Embryonic facial prominence (tissue), 1 donor: ENCODE data around the gene MACROD1.
"Not testable (repeated sequence)": the region's sequence is repeated elsewhere in the genome, so short reads cannot be mapped to it uniquely, and the experiment has no call there.

Experiments
- DNase-seq: peaks from one replicate; pipeline ENCODE4 v3.0.0-alpha.2; 2016; ENCODE audit errors: extremely low spot score

MACROD1 gene

GRCh38 chr11:63999349-64000025 lies 166.4 kb downstream of the MACROD1 start:
- DNase-seq = no peak

- DNase-seq = no peak
These were observed 167.2 kb downstream of the MACROD1 start for GRCh38 chr11:63998558-63999348.

- no peak for DNase-seq
These were observed 168.0 kb downstream of the MACROD1 start for GRCh38 chr11:63997801-63998337.

GRCh38 chr11:63997104-63997700 lies 168.7 kb downstream of the MACROD1 start:
- no peak for DNase-seq

- no peak for DNase-seq
These were observed 169.4 kb downstream of the MACROD1 start for GRCh38 chr11:63996512-63996911.

- no peak for DNase-seq
These were observed 171.9 kb downstream of the MACROD1 start for GRCh38 chr11:63993993-63994392.

GRCh38 chr11:63993100-63993499 lies 172.8 kb downstream of the MACROD1 start:
- DNase-seq = no peak

- no peak for DNase-seq
These were observed 174.4 kb downstream of the MACROD1 start for GRCh38 chr11:63991558-63991957.

GRCh38 chr11:63986932-63987513 lies 178.9 kb downstream of the MACROD1 start:
- DNase-seq = no peak

GRCh38 chr11:63986156-63986931 lies 179.6 kb downstream of the MACROD1 start, which contains the start of gene OTUB1:
TSS of gene OTUB1 (plus strand) at chr11:63986438. CDS start at chr11:63986457, 19 bp downstream.
- DNase-seq = peak; percentile 86

GRCh38 chr11:63985812-63986155 lies 180.1 kb downstream of the MACROD1 start:
- no peak for DNase-seq

GRCh38 chr11:63979426-63979825 lies 186.5 kb downstream of the MACROD1 start:
- no peak for DNase-seq

GRCh38 chr11:63978551-63979239 lies 187.2 kb downstream of the MACROD1 start:
- no peak for DNase-seq

GRCh38 chr11:63974259-63975143 lies 191.4 kb downstream of the MACROD1 start, which contains the start of gene COX8A:
TSS of gene COX8A (plus strand) at chr11:63974620. CDS start at chr11:63974681, 61 bp downstream.
- DNase-seq = peak; percentile 99

GRCh38 chr11:63973912-63974258 lies 192.0 kb downstream of the MACROD1 start:
- DNase-seq = not testable (repeated sequence)

GRCh38 chr11:63970902-63971301 lies 195.0 kb downstream of the MACROD1 start:
- no peak for DNase-seq

GRCh38 chr11:63969461-63969860 lies 196.5 kb downstream of the MACROD1 start:
- DNase-seq = no peak

- no peak for DNase-seq
These were observed 199.5 kb downstream of the MACROD1 start for GRCh38 chr11:63966444-63966843.

- DNase-seq = not testable (repeated sequence)
These were observed 202.0 kb downstream of the MACROD1 start for GRCh38 chr11:63963895-63964294.
